C4-2B (cell line): ENCODE measurements around the gene TMEM14C.

ENCODE experiments used
- H3K27ac ChIP-seq: fragments of 450-650 bp; 2 replicates; pipeline ENCODE4 v1.5.1; 2017
- ZFX ChIP-seq: fragments of 450-650 bp; IDR thresholded peaks from 2 replicates; pipeline ENCODE4 v1.6.1; 2017
- TF ChIP-seq, protein P1 (sequence below): fragments of 450-650 bp; conservative IDR thresholded peaks from 2 replicates; pipeline ENCODE4 v1.5.1; 2017; ENCODE audit warnings: mild to moderate bottlenecking

The TMEM14C gene

DNA sequence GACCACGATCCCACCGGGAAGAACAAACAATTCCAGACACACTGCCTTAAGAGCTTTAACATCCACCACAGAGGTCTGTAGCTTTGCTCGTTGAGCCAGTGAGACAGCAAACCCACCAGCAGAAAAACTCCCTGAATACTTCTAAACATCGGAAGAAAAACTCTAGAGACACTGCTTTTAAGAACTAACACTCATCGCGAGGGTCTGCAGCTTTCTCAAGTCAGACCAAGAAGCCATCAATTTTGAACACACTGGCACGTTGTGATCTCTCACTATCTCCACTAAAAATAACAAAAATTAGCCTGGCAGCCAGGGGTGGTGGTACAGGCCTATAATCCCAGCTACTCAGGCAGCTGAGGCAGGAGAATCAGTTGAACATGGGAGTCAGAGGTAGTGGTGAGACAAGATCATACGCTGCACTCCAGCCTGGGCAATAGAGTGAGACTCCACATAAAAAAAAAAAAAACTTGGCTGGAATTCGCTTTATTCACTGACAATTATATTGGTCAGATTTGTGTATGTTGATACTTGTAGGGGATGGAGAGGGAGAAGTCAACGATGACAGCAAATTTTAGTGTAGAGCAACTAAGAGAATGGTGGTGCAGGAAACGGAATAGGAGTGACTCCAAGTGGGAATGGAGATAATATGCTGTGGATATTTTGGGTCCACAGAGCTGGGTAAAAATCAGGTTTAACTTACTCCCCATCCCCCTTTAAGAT is 860 bp upstream of the TMEM14C start:
- H3K27ac ChIP-seq: peak overlapping the region; percentile 73
- no peak for TF ChIP-seq ZFX
- TF ChIP-seq, protein P1, sequence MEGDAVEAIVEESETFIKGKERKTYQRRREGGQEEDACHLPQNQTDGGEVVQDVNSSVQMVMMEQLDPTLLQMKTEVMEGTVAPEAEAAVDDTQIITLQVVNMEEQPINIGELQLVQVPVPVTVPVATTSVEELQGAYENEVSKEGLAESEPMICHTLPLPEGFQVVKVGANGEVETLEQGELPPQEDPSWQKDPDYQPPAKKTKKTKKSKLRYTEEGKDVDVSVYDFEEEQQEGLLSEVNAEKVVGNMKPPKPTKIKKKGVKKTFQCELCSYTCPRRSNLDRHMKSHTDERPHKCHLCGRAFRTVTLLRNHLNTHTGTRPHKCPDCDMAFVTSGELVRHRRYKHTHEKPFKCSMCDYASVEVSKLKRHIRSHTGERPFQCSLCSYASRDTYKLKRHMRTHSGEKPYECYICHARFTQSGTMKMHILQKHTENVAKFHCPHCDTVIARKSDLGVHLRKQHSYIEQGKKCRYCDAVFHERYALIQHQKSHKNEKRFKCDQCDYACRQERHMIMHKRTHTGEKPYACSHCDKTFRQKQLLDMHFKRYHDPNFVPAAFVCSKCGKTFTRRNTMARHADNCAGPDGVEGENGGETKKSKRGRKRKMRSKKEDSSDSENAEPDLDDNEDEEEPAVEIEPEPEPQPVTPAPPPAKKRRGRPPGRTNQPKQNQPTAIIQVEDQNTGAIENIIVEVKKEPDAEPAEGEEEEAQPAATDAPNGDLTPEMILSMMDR: no peak

DNA sequence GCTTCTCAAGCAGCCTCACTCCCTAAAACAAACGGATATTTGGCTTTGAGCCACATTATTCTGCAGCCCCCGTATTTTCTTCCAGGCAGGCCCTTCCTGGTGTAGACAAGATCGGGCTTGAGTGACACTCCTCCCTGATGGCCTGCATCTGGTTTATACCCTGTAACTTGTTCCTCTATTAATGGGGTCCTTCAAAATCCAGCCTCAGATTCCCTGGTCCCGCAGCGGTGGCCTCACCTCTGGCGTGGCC is 375 bp upstream of the TMEM14C start:
- H3K27ac ChIP-seq: peak overlapping the region; percentile 73
- no peak for TF ChIP-seq ZFX
- TF ChIP-seq, protein P1: no peak

DNA sequence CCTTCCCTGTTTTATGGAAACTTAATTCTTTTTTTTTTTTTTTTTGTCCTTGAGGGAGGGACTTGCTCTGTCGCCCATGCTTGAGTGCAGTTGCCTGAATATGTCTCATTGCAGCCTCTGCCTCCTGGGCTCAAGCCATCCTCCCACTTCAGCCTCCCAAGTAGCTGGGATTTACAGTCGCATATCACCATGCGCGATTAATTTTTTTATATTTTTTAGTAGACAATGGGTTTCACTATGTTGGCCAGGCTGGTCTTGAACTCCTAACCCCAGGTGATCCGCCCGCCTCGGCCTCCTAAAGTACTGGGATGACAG is 654 bp downstream of the TMEM14C start:
- peak overlapping the region; percentile 73 for H3K27ac ChIP-seq
- TF ChIP-seq, protein P1: no peak
- no peak for TF ChIP-seq ZFX

DNA sequence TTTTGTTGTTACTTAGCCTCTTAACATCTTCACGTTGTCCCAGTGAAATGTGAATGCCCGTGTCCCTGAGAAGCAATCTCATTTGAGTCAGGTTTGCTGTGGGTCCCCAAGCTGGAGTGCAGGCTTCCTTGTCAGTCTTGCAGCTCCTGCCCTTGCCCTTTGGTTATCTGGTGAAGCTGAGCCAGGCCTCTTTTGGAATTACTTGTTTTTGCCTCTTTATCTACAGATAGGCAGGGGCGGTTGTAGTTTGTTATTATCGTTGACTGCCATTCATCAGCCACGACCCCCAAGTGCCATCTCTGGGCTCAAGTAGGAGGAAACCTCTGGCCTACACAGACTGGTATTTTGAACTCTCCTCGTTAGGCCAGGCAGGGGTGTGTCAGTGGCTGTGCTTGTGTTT is 2.2 kb downstream of the TMEM14C start:
- H3K27ac ChIP-seq: no peak overlapping the region
- TF ChIP-seq, protein P1: no peak
- TF ChIP-seq ZFX: no peak

DNA sequence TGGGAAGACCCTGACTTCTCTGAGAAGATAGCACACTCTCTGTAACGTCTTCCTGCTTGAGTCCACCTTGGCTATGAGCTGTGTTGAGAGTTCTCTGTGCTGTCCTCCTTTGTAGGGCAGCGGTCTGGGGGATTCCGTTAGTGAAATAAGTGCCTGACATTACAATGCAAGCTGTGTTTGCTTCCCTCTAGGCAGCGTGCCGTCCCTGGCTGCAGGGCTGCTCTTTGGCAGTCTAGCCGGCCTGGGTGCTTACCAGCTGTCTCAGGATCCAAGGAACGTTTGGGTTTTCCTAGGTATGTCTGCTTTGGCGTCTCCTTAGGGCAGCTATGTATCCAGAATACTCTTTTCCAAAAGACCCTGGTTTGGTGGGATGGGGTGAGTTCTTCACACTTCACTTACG is 2.8 kb downstream of the TMEM14C start:
- TF ChIP-seq, protein P1: no peak
- no peak for TF ChIP-seq ZFX
- no peak overlapping the region for H3K27ac ChIP-seq

DNA sequence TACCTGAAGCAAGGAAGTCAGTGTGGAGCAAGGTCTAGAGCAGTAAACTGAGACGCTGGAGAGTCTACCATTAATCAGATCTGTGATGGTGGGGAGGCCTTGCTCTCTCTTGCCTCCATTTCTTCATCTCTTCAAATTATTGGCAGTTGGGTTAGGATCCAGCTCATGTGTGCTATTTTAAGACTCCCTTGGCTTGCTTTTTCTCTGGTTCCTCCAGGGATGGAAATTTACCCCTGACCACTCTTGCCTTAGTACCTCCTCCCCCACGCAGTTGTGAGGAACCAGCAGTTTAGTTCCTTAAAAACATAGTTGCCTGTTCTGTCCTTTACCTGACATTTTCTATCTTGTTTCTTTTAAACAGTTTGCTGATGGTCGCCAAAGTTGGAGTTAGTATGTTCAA is 7.4 kb downstream of the TMEM14C start:
- H3K27ac ChIP-seq: no peak overlapping the region
- TF ChIP-seq, protein P1: no peak
- no peak for TF ChIP-seq ZFX

DNA sequence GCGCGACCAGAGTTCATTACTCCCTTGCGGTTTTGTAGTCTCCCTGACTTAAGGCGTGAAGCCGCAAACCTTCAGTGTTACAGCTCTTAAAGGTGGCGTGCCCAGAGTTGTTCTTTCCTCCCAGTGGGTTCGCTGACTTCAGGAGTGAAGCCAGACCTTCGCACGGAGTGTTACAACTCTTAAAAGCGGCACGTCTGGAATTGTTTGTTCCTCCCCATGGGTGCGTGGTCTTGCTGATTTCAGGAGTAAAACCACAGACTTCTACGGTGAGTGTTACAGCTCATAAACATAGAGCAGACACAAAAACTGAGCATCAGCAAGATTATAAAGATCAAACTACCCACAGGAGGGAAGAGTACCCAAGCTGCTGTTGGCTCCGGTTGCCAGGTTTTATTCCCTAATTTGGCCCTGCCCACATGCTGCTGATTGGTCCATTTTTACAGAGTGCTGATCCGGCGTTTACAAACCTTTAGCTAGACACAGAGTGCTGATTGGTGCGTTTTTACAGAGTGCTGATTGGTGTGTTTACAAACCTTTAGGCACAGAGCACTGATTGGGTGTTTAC is 10.4 kb downstream of the TMEM14C start:
- H3K27ac ChIP-seq: no peak overlapping the region
- no peak for TF ChIP-seq ZFX
- TF ChIP-seq, protein P1: no peak
